Stimulated activated CD8-positive, alpha-beta memory T cell treated with anti-CD3 and anti-CD28 coated beads, Interleukin-12 subunit alpha, Interleukin-12 subunit beta, amount 100 ng/mL, for 24 hours (primary cell): ENCODE data around the gene MYO1B.

Experiments
- DNase-seq: peaks from one replicate; pipeline ENCODE4 v3.0.0-alpha.2; 2020; ENCODE audit errors: extremely low read depth

The MYO1B gene

GRCh38 chr2:191362841-191363240 is 117.6 kb downstream of the MYO1B start:
- no peak for DNase-seq

DNA sequence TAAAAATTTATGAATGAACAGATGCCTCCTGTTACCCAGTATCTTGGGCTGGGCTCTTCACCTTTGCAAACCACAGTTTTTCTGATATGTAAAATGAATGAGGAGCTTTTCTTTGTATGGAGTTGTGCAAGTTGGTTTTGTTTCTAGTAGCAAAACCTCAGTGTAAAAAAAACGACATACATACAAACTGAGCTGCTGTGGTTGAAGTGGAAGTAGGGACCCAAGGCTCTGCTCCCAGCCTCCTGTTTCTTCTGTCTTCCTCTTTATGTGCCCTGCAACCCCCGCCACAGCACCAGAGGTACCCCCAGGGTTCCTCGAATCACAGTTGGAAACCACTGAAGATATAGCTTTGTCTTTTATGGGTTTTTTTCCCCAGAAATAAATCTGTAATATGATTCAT is 118.1 kb downstream of the MYO1B start:
- DNase-seq = no peak

- no peak for DNase-seq
Observed at GRCh38 chr2:191365089-191365488, 119.9 kb downstream of the MYO1B start.

GRCh38 chr2:191366199-191366598 is 121.0 kb downstream of the MYO1B start:
- no peak for DNase-seq

DNA sequence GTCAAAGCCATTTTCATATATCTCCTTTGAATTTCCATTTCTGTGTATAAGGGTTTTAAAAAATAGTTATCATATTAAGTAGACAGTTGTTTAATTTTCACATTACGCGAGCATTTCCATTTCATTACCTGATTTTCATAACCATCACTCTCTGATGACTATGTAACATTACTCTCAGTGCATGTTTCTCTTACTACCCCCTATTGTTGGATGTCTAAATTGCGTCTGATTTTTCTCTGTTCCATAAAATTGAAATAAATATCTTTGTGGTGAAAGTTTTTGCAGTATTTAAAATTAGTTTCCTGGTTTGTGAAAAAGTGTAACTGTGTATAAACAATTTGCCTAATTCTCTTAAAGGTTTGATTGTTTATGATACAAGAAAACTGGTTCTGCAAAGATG is 123.8 kb downstream of the MYO1B start:
- DNase-seq = no peak

DNA sequence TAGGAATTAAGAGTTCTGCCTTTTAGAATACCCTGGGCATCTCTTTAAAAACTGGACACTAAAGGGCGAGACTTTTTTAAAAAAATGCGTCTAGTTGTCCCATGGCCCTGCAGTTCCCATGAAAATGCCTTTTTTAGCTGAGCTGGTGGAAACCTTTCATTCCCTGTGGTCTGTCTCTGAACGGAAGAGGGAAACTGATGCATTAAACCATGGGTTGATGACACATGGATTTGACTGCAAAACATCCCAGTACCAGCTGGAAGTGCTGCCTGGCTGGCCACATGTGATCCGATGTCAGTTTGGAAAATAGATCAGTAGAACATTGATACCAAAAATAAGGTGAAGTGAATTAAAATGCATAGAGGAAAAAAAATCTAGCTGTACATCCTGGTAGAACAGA is 129.2 kb downstream of the MYO1B start:
- DNase-seq = no peak

DNA sequence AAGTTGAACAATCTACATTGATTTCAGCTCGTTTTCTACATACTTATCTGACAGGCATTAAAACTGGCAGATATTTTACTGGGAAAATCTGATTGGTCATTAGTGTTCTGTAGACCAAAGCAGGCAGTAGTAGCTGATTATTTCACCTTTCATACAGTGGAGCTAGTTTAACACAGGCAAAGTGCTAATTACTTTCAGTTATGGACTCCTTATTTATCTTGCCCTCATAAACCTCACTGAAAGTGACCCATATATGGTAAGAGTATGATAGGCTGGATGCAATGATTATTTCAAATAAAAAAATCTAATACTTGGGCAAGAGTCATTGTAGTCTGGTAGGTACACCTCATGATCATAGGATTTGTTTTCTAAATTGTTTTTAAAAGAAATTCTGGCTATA is 129.7 kb downstream of the MYO1B start:
- no peak for DNase-seq

GRCh38 chr2:191376981-191377629 is 131.9 kb downstream of the MYO1B start:
- DNase-seq = no peak

GRCh38 chr2:191379375-191379774 is 134.2 kb downstream of the MYO1B start:
- DNase-seq = no peak

- DNase-seq = no peak
Observed at GRCh38 chr2:191382801-191383200, 137.6 kb downstream of the MYO1B start.

DNA sequence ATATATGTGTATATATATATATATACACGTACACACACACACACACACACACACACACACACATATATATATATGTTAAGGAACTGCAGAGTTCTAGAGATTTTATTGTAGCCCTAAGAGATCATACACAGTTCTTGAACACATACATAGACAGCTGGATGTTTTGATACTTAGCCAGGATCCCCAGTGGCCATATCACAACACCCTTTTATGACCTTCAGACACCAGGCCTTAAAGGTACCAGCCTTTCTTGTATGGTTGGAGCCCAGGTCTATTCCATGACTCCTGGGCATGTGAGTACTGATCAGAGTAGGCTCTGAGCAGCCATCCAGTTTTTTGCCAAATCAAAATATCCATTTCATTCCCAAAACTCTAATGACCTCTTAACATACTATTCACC is 138.3 kb downstream of the MYO1B start:
- no peak for DNase-seq

DNA sequence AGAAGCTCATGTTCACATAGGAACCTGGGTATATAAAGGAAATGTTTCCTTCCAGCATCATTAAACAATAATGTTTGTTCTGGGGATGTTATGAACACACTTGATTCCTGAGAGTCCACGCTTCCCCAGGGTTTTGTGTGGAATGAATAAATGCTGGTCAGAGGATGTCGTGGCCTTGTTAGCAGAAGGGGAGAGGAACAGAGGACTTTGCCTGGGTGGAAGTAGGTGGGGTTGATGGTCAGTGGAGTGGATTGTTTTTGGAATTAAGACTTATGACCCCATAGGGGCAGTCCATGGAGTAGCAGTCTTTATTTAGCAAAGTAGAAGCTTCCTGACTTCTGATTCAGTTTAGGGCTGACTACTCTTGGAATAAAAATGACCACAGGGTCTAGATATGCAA is 139.6 kb downstream of the MYO1B start:
- no peak for DNase-seq

- no peak for DNase-seq
Observed at GRCh38 chr2:191385416-191386160, 140.4 kb downstream of the MYO1B start.

DNA sequence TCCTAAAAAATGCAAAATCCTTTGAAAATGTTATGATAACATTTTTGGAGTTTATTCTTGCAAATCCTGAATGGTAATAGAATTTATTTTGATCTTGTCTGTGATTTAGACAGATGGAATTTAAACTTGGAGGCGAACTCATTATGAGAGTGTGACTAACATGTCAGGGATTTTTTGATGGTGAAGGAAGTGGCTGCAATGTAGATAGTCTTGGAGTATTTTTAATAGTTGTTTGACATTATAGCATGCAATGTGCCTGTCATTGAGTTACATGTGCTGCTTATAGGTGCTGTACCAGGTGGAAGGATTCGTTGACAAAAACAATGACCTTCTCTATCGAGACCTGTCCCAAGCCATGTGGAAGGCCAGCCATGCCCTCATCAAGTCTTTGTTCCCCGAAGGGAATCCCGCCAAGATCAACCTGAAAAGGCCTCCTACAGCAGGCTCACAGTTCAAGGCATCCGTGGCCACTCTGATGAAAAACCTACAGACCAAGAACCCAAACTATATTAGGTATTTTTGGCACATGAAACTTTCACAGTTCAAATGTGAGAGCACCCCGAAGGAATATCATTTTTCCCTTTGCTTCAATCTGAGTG is 141.8 kb downstream of the MYO1B start:
- no peak for DNase-seq

DNA sequence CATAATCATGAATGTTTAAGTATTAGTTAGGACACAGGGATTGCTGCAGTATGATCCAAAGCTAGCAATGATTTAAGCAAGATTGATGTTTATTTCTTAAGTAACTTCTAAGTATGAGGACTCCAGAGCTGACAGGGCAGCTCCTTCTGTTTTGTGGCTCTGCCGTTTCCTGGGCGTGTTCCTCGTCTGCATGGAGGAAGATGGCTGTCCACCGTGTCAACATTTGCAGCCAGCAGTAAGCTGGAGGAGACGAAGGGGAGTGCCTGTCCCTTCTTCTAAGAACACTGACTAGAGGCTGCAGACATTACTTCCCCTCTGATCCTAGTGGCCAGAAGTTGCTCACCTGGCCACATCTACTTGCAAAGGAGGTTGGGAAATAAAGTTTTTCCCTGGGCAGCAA is 144.1 kb downstream of the MYO1B start:
- DNase-seq = no peak

DNA sequence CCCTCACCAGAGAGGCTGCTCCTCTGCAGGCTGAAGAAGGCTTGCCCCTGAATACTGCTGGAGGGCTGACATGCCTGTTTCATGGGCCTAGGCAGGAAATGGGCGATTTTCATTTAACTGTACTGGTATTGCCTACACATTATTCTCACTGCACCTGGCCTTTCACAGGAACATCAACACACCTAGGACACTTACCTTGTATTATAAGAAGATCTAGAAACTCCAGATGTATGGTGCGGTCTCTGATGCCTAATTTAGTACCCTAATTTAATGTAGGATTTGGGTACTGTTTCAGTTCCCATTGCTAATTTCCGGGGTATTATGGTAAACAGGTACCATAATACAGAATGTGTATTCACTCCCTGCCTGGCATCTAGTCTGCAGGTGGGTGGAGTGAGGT is 146.0 kb downstream of the MYO1B start:
- DNase-seq = no peak

GRCh38 chr2:191394043-191394442 is 148.8 kb downstream of the MYO1B start:
- DNase-seq = no peak

- no peak for DNase-seq
Observed at GRCh38 chr2:191396794-191397193, 151.6 kb downstream of the MYO1B start.

- DNase-seq = no peak
Observed at GRCh38 chr2:191399601-191400000, 154.4 kb downstream of the MYO1B start.

- DNase-seq = no peak
Observed at GRCh38 chr2:191401287-191401686, 156.1 kb downstream of the MYO1B start.

GRCh38 chr2:191402966-191403565 is 157.9 kb downstream of the MYO1B start:
- no peak for DNase-seq

DNA sequence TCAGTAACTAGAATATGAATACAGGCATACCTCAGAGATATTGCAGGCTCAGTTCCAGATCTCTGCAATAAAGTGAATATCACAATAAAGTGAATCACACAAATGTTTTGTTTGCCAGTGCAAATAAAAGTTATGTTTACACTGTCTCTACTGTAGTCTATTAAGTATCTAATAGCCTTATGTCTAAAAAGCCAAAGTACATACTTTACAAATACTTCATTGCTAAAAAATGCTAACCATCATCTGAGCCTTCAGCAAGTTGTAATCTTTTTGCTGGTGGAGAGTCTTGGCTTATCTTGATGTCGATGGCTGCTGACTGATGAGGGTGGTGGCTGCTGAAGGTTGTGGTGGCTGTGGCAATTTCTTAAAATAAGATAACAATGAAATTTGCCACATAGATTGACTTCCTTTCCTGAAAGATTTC is 159.4 kb downstream of the MYO1B start:
- no peak for DNase-seq

- DNase-seq = no peak
Observed at GRCh38 chr2:191405546-191405945, 160.3 kb downstream of the MYO1B start.
